Measurements from ENCODE around the gene SLC15A1.
"Not testable (repeated sequence)": the region's sequence is repeated elsewhere in the genome, so short reads cannot be mapped to it uniquely, and the experiment has no call there.

Gene SLC15A1

GRCh38 chr13:98652721-98653462, 99.6 kb downstream of the SLC15A1 start:
- no peak for DNase-seq

DNA sequence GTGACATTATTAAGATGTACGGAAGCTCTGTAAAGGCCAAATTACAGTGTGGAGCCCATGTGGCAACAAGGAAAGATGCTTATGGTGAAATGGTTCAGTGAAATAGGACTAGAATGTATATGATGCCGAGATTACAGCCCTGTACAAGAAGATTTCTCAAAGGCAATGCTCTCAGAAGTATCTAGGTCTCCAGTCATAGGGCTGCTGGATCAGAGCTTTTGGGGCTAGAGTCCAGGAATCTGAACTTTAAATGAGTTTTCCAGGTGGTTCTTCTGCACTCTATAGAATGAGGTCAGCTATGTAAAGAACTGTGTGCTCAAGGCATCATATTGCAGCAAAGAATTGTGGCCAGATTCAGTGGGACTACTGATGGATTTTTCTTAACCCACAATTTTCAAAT, 100.2 kb downstream of the SLC15A1 start:
- no peak for DNase-seq

DNA sequence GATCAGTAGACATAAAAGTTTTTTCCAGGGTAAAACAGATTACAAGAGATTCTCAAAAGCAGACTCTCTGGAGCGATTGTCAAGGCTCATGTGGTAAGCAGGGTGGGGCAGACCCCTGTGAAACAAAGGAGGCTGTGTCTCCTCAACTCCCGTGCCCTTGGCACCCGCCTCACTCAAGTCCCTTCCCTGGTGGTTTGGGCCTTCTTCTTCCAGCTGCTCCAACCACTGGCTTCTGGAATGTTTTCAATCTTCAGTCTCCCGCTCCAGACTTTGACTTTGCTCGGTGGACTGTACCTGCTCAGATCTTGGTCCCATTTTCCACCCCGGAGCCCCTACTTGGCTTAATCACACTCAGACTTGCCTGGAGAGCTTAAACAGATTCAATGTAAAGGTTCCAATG, 100.7 kb downstream of the SLC15A1 start:
- DNase-seq: no peak

- DNase-seq: no peak
Observed at GRCh38 chr13:98650396-98651107, 101.9 kb downstream of the SLC15A1 start.

DNA sequence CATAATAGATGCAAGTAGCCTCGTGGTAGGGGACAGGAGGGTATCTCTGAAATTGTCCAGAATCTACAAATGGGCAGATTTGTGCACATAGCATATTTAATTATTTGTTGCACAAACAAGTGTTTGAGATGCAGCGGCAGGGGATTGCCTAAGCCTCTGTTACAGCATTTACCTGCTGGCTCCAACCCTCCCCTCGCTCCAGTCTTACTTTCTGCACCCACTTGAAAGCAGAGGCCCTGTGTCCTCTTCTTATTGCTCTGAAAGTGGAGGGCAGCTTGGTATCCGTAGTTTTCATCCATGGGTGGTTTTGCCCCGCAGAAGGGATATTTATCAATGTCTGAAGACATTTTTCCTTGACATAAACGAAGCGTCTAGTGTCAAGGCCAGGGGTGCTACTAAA, 102.6 kb downstream of the SLC15A1 start:
- DNase-seq: no peak

DNA sequence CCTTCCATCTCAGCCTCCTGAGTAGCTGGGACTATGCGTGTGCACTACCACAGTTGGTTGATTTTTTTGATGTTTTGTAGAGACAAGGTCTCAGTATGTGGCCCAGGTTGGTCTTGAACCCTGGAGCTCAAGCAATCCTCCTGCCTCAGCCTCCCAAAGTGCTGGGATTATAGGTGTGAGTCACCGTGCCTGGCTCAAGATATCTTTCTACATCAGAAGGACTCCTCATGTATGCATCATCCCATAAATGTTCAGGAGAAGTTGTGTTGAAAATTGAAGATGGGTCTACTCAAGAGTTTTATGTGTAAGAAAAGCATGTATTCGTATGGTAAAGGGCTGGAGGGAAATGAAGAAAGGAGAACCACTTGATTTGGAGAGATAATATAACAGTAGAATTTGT, 103.8 kb downstream of the SLC15A1 start:
- DNase-seq: no peak

DNA sequence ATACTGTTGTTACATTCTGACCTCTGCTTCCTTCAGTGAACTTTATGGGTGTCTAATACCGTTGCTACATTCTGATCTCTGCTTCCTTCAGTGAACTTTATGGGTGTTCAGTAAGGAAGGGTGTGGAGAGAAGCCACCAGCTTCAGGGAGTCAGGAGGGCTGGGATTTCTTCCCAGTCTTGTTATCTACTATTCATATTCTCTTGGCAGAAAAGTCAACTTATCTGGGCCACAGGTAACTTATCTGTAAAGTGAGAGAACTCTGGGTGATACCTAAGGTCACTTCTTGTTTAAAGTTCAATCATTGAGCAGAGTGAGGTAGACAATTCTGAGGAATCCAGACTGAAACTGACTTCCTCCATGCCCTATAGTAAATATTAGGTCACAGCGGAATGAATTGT, 104.3 kb downstream of the SLC15A1 start:
- no peak for DNase-seq

DNA sequence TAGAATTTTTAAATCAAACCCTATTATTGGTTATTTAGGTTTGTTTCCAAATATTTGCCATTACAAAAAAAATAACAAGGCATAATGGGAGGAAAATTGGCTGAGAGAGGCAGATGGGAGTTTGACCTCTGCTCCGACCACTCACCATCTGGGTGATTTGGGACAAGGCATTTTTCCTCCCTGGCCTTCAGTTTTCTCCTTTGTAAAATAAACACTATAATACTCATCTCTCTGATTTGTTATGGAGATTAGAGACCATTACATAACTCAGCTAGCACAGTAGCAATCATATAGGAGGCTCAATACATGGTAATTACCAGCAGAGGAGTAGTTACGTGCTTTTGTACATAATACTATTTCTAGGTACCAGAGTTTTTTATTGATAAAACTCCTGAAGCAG, 105.4 kb downstream of the SLC15A1 start:
- DNase-seq: no peak

DNA sequence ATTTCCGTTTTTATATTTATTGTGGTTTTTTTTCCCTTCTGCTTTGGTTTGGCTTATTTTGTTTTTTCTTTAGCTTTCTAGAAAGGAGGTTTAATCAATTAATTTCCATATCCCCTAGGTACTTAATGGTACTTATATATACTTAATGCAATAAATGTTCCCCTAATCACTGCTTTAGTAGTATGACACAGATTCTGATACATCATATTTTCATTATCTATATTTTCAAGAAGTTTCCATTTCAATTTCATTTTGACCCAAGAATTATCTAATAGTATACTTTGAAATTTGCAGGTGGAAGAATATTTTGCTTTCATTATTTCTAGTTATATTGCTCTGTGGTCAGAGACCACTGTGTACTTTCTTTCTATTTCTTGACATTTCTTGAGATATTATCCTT, 109.0 kb downstream of the SLC15A1 start:
- no peak for DNase-seq

DNA sequence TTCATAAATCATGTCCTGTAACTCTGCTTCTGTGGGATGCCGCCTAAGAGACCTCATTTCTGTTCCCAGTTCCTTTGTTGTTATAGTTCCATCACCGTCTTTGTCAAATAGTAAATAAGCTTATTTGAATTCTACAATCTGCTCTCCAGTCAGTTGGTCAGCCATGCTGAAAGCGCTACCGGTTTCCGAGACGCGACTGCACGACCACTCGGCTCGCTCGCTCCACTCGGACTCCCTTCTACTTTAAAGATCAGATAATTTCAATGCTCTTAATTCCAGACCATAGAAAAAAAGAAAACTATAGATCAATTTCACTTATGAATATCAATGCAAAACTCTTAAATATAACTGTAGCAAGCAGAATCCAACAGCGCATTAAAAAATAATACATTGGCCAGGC, 111.4 kb downstream of the SLC15A1 start:
- DNase-seq: no peak

DNA sequence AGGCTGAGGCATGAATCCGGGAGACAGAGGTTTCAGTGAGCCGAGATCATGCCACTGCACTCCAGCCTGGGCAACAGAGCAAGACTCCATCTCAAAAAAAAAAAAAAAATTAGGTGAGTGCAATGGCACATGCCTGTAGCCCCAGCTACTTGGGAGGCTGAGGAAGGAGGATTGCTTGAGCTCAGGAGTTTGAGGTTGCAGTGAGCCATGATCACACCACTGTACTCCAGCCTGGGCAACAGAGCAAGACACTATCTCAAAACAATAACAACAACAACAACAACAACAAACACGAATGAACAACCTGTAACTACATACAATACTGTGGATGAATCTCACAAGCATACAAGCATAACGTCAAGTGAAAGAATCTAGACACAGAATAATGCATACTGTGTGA, 112.7 kb downstream of the SLC15A1 start:
- not testable (repeated sequence) for DNase-seq

- not testable (repeated sequence) for DNase-seq
Observed at GRCh38 chr13:98638352-98638751, 114.1 kb downstream of the SLC15A1 start.

Data from effector CD8-positive, alpha-beta T cell (primary cell).